K562 (cell line): ENCODE measurements around the gene TARM1. TPM values are rescaled to one million over a fixed set of nuclear protein-coding genes. Genes with fewer than 3 reads are reported as not detected.

Experiments
- DNMT1 ChIP-seq: fragments of 450-650 bp; IDR thresholded peaks from 2 replicates; pipeline ENCODE4 v1.6.1; 2016; ENCODE audit warnings: antibody characterized with exemption, mild to moderate bottlenecking
- DPF2 ChIP-seq: fragments of 450-650 bp; IDR thresholded peaks from 2 replicates; pipeline ENCODE4 v1.6.1; 2016
- ESRRA ChIP-seq: fragments of 450-650 bp; IDR thresholded peaks from 2 replicates; pipeline ENCODE4 v1.6.1; 2014; ENCODE audit warnings: low read depth, mild to moderate bottlenecking, moderate library complexity, borderline replicate concordance
- LARP7 ChIP-seq: fragments of 450-650 bp; IDR thresholded peaks from 2 replicates; pipeline ENCODE4 v1.6.1; 2016
- MTA3 ChIP-seq: fragments of 450-650 bp; formaldehyde crosslinking; IDR thresholded peaks from 2 replicates; pipeline ENCODE4 v1.6.1; 2017; ENCODE audit warnings: mild to moderate bottlenecking, borderline replicate concordance
- POLR2G ChIP-seq: fragments of 200-400 bp; formaldehyde crosslinking; IDR thresholded peaks from 2 replicates; pipeline ENCODE4 v1.6.1; 2017; ENCODE audit warnings: low read depth, mild to moderate bottlenecking, antibody characterized with exemption, low read length, moderate library complexity
- POLR3A ChIP-seq: IDR thresholded peaks from 2 replicates; pipeline ENCODE4 v1.6.1; 2011; ENCODE audit warnings: borderline replicate concordance, mild to moderate bottlenecking, moderate library complexity; ENCODE audit not compliant: insufficient read length, insufficient read depth; ENCODE audit errors: extremely low read depth
- PRPF4 ChIP-seq: fragments of 200-400 bp; formaldehyde crosslinking; IDR thresholded peaks from one replicate; pipeline ENCODE4 v1.6.1; 2017; ENCODE audit warnings: low read length, low read depth, mild to moderate bottlenecking; ENCODE audit not compliant: insufficient read depth, poor library complexity, severe bottlenecking
- RCOR1 ChIP-seq, 2 experiments: IDR thresholded peaks; 2 replicates each; pipeline ENCODE4 v1.6.1; 2012; ENCODE audit warnings: low read depth in 2 of 2, low read length in 2 of 2, borderline replicate concordance in 1 of 2, improper control_type of control experiment in 1 of 2
- U2AF2 ChIP-seq: fragments of 200-400 bp; formaldehyde crosslinking; optimal IDR thresholded peaks from 2 replicates; pipeline ENCODE3; 2017; ENCODE audit warnings: low read depth, mild to moderate bottlenecking, low read length
- ZNF140 ChIP-seq: fragments of 250-450 bp; sonication (Bioruptor Pico); IDR thresholded peaks from 2 replicates; pipeline ENCODE4 v1.8.0; 2021; ENCODE audit warnings: moderate library complexity, mild to moderate bottlenecking, inconsistent platforms
- ZNF316 ChIP-seq: fragments of 450-650 bp; IDR thresholded peaks from 2 replicates; pipeline ENCODE4 v1.6.1; 2016
- ZNF586 ChIP-seq: fragments of 450-650 bp; formaldehyde crosslinking; conservative IDR thresholded peaks from 2 replicates; pipeline ENCODE4 v1.4.0; 2020; ENCODE audit warnings: mild to moderate bottlenecking, moderate library complexity
- polyA plus RNA-seq, 8 experiments: library from polyadenylated mRNA; depleted of rRNA in 4 of 8; stranded (reverse) in 5 of 8; unstranded in 3 of 8; fragments of >200 nt; fragmentation: Nextera tagmentation in 2 of 8; fragmentation: Illumina TruSeq in 1 of 8; extraction: Ambion mirVana in 2 of 8; extraction: Trizol in 1 of 8; gene quantifications; 2 replicates each; pipeline versions ENCODE4 v1.2.1 to v1.2.3, GENCODE V29; 2011 to 2014; ENCODE audit warnings: inconsistent platforms in 1 of 8, missing spikeins in 1 of 8
- total RNA-seq, 7 experiments: library from RNA; depleted of rRNA in 6 of 7; stranded (reverse); fragments of >200 nt in 6 of 7; fragmentation: Illumina TruSeq in 2 of 7; extraction: Trizol in 2 of 7; gene quantifications; 2 replicates each; pipeline versions ENCODE4 v1.2.1 to v1.2.3, GENCODE V29; 2011 to 2021; ENCODE audit warnings: low replicate concordance in 1 of 7
- TF ChIP-seq, protein P1 (sequence below): fragments of 450-650 bp; IDR thresholded peaks from 2 replicates; pipeline ENCODE4 v1.6.1; 2016; ENCODE audit warnings: mild to moderate bottlenecking, moderate library complexity
- TF ChIP-seq, protein P2 (sequence below): fragments of 250-450 bp; sonication (Bioruptor Pico); IDR thresholded peaks from 2 replicates; pipeline ENCODE4 v1.4.0; 2020; ENCODE audit warnings: mild to moderate bottlenecking, moderate library complexity, borderline replicate concordance

TARM1 gene
- total and polyA plus RNA-seq, 9 of the 15 experiments (the other 6 are each of a cell fraction or from before 2014, with no cell fraction given): not detected

DNA sequence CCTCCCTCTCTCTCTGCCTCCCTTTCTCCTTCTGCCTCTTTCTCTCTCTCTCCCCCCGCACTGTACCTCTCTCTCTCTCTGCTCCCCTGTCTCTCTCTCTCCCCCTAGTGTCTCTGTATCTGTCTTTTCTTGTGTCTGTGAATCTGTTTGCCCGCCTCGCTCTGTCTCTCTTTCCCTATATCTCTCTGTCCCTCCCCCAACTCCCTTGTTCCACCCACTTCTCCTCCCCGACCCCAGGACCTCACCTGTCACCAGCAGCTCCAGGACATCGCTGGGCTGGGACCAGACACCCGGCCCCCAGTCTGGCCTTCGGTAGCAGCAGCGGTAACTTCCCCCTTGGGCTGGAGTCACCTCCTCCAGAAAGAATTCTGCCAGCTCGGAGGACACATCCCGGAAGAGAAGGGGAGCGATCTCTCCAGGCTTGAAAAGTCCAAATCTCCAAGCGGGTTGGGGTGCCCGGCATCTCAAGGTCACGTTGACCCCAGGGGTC is 15.5 kb upstream of the TARM1 start (continued):
- TF ChIP-seq, protein P1, sequence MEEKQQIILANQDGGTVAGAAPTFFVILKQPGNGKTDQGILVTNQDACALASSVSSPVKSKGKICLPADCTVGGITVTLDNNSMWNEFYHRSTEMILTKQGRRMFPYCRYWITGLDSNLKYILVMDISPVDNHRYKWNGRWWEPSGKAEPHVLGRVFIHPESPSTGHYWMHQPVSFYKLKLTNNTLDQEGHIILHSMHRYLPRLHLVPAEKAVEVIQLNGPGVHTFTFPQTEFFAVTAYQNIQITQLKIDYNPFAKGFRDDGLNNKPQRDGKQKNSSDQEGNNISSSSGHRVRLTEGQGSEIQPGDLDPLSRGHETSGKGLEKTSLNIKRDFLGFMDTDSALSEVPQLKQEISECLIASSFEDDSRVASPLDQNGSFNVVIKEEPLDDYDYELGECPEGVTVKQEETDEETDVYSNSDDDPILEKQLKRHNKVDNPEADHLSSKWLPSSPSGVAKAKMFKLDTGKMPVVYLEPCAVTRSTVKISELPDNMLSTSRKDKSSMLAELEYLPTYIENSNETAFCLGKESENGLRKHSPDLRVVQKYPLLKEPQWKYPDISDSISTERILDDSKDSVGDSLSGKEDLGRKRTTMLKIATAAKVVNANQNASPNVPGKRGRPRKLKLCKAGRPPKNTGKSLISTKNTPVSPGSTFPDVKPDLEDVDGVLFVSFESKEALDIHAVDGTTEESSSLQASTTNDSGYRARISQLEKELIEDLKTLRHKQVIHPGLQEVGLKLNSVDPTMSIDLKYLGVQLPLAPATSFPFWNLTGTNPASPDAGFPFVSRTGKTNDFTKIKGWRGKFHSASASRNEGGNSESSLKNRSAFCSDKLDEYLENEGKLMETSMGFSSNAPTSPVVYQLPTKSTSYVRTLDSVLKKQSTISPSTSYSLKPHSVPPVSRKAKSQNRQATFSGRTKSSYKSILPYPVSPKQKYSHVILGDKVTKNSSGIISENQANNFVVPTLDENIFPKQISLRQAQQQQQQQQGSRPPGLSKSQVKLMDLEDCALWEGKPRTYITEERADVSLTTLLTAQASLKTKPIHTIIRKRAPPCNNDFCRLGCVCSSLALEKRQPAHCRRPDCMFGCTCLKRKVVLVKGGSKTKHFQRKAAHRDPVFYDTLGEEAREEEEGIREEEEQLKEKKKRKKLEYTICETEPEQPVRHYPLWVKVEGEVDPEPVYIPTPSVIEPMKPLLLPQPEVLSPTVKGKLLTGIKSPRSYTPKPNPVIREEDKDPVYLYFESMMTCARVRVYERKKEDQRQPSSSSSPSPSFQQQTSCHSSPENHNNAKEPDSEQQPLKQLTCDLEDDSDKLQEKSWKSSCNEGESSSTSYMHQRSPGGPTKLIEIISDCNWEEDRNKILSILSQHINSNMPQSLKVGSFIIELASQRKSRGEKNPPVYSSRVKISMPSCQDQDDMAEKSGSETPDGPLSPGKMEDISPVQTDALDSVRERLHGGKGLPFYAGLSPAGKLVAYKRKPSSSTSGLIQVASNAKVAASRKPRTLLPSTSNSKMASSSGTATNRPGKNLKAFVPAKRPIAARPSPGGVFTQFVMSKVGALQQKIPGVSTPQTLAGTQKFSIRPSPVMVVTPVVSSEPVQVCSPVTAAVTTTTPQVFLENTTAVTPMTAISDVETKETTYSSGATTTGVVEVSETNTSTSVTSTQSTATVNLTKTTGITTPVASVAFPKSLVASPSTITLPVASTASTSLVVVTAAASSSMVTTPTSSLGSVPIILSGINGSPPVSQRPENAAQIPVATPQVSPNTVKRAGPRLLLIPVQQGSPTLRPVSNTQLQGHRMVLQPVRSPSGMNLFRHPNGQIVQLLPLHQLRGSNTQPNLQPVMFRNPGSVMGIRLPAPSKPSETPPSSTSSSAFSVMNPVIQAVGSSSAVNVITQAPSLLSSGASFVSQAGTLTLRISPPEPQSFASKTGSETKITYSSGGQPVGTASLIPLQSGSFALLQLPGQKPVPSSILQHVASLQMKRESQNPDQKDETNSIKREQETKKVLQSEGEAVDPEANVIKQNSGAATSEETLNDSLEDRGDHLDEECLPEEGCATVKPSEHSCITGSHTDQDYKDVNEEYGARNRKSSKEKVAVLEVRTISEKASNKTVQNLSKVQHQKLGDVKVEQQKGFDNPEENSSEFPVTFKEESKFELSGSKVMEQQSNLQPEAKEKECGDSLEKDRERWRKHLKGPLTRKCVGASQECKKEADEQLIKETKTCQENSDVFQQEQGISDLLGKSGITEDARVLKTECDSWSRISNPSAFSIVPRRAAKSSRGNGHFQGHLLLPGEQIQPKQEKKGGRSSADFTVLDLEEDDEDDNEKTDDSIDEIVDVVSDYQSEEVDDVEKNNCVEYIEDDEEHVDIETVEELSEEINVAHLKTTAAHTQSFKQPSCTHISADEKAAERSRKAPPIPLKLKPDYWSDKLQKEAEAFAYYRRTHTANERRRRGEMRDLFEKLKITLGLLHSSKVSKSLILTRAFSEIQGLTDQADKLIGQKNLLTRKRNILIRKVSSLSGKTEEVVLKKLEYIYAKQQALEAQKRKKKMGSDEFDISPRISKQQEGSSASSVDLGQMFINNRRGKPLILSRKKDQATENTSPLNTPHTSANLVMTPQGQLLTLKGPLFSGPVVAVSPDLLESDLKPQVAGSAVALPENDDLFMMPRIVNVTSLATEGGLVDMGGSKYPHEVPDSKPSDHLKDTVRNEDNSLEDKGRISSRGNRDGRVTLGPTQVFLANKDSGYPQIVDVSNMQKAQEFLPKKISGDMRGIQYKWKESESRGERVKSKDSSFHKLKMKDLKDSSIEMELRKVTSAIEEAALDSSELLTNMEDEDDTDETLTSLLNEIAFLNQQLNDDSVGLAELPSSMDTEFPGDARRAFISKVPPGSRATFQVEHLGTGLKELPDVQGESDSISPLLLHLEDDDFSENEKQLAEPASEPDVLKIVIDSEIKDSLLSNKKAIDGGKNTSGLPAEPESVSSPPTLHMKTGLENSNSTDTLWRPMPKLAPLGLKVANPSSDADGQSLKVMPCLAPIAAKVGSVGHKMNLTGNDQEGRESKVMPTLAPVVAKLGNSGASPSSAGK: no peak
- TF ChIP-seq MTA3 (no peak), POLR2G (peak; percentile 26; the same call in 1 of the 2 replicates), POLR3A (no peak), U2AF2 (no peak), RCOR1 (IDR thresholded peaks at IDR 0.05; ENCODE audit: borderline replicate concordance in 1 of 2, low read depth in 2 of 2, low read length in 2 of 2) (no peak), DPF2 (0 out of 2 replicates have a peak, but pooled peaks have one; percentile 31), ZNF316 (no peak), ESRRA (peak; percentile 70), ZNF586 (CRISPR knock-in tag) (no peak), LARP7 (peak; percentile 89; the same call in 1 of the 2 replicates), DNMT1 (peak; percentile 69; the same call in 1 of the 2 replicates), ZNF140 (no peak), PRPF4 (no peak)
- TF ChIP-seq, protein P2, sequence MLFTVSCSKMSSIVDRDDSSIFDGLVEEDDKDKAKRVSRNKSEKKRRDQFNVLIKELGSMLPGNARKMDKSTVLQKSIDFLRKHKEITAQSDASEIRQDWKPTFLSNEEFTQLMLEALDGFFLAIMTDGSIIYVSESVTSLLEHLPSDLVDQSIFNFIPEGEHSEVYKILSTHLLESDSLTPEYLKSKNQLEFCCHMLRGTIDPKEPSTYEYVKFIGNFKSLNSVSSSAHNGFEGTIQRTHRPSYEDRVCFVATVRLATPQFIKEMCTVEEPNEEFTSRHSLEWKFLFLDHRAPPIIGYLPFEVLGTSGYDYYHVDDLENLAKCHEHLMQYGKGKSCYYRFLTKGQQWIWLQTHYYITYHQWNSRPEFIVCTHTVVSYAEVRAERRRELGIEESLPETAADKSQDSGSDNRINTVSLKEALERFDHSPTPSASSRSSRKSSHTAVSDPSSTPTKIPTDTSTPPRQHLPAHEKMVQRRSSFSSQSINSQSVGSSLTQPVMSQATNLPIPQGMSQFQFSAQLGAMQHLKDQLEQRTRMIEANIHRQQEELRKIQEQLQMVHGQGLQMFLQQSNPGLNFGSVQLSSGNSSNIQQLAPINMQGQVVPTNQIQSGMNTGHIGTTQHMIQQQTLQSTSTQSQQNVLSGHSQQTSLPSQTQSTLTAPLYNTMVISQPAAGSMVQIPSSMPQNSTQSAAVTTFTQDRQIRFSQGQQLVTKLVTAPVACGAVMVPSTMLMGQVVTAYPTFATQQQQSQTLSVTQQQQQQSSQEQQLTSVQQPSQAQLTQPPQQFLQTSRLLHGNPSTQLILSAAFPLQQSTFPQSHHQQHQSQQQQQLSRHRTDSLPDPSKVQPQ (CRISPR knock-in tag): no peak
